Ishikawa (cell line): ENCODE results near the gene SULT2A1.

Source experiments
- RAD21 ChIP-seq: IDR thresholded peaks from 2 replicates; pipeline ENCODE4 v1.6.1; 2012; ENCODE audit warnings: low read depth
- TAF1 ChIP-seq: IDR thresholded peaks from 2 replicates; pipeline ENCODE4 v1.6.1; 2012; ENCODE audit warnings: low read depth, mild to moderate bottlenecking
- YY1 ChIP-seq: IDR thresholded peaks from 2 replicates; pipeline ENCODE4 v1.6.1; 2012; ENCODE audit warnings: low read depth
- TF ChIP-seq, protein P1 (sequence below): IDR thresholded peaks from 2 replicates; pipeline ENCODE4 v1.6.1; 2012; ENCODE audit warnings: low read depth, mild to moderate bottlenecking

GRCh38 chr19:47848425-47848822, 37.7 kb downstream of the SULT2A1 start:
- no peak for TF ChIP-seq YY1
- TF ChIP-seq TAF1: no peak
- TF ChIP-seq, protein P1, sequence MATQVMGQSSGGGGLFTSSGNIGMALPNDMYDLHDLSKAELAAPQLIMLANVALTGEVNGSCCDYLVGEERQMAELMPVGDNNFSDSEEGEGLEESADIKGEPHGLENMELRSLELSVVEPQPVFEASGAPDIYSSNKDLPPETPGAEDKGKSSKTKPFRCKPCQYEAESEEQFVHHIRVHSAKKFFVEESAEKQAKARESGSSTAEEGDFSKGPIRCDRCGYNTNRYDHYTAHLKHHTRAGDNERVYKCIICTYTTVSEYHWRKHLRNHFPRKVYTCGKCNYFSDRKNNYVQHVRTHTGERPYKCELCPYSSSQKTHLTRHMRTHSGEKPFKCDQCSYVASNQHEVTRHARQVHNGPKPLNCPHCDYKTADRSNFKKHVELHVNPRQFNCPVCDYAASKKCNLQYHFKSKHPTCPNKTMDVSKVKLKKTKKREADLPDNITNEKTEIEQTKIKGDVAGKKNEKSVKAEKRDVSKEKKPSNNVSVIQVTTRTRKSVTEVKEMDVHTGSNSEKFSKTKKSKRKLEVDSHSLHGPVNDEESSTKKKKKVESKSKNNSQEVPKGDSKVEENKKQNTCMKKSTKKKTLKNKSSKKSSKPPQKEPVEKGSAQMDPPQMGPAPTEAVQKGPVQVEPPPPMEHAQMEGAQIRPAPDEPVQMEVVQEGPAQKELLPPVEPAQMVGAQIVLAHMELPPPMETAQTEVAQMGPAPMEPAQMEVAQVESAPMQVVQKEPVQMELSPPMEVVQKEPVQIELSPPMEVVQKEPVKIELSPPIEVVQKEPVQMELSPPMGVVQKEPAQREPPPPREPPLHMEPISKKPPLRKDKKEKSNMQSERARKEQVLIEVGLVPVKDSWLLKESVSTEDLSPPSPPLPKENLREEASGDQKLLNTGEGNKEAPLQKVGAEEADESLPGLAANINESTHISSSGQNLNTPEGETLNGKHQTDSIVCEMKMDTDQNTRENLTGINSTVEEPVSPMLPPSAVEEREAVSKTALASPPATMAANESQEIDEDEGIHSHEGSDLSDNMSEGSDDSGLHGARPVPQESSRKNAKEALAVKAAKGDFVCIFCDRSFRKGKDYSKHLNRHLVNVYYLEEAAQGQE: no peak
- TF ChIP-seq RAD21: no peak
